ENCODE results near the gene SH3PXD2A. TPM values are rescaled to one million over a fixed set of nuclear protein-coding genes. Genes with fewer than 3 reads are reported as not detected.

The SH3PXD2A gene
- total and polyA plus RNA-seq, 10 donors: 2.6 to 50.0 (median 35.2) TPM

GRCh38 chr10:103835096-103836050 lies 20.0 kb downstream of the SH3PXD2A start:
- no peaks in the 10 kb centered on the region for H3K36me3 ChIP-seq
- DNase-seq: peak; percentile 65
- WGBS, 5 donors: 70 to 78% (median 74%) methylated on average over 20 of the region's 20 CpGs

DNA sequence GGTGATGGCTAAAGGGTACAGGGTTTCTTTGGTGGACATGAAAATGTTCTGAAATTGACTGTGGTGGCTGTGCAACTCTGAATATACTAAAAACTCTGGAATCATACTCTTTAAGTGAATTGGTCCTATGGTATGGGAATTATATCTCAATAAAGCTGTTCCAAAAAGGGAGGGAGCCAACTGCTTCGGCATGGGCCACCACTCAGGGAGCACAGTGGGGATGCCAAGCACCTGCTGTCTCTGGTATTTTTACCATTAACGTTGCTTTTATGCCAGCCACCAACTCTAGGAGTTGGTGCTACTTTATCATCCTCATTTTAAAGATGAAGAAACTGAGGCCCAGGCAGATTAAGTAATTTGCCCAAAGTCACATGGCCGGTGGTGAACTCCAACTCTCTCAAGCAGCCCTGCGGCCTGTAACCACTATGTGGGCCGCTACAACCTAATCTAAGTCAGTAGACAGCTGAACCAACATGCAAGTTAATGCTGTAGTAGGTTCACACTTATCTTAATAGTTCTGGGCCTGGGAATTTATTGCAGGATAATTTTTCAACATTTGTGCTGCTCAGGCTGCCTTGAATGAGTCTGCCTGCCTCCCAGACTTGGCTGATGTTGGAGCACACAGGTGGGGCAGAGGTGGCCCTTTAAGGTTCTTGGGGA lies 20.8 kb downstream of the SH3PXD2A start:
- no peaks in the 10 kb centered on the region for H3K36me3 ChIP-seq
- peaks cover 4 to 62% (median 45%) of the 10 kb centered on the region in 6 donors for H3K4me1 ChIP-seq
- no peak overlapping the region for H3K4me3 ChIP-seq
- H3K9me3 ChIP-seq: peaks cover 0 to 14% (median 7%) of the 10 kb centered on the region in 8 donors
- intact Hi-C loops (cut with DNase I; ENCODE audit: low total_unique reads): no loop called here
- peak overlapping the region in 4 of 8 donors; percentile 9 to 63 (median 41) for H3K27ac ChIP-seq
- 68 to 73% (median 72%) methylated on average over 5 of the region's 5 CpGs for WGBS, 5 donors
- DNase-seq: no peak
- no peaks in the 10 kb centered on the region for H3K27me3 ChIP-seq (replicated peaks in 1 of 7)
- TF ChIP-seq POLR2A (IDR thresholded peaks at IDR 0.05): no peak
- TF ChIP-seq, protein P1, sequence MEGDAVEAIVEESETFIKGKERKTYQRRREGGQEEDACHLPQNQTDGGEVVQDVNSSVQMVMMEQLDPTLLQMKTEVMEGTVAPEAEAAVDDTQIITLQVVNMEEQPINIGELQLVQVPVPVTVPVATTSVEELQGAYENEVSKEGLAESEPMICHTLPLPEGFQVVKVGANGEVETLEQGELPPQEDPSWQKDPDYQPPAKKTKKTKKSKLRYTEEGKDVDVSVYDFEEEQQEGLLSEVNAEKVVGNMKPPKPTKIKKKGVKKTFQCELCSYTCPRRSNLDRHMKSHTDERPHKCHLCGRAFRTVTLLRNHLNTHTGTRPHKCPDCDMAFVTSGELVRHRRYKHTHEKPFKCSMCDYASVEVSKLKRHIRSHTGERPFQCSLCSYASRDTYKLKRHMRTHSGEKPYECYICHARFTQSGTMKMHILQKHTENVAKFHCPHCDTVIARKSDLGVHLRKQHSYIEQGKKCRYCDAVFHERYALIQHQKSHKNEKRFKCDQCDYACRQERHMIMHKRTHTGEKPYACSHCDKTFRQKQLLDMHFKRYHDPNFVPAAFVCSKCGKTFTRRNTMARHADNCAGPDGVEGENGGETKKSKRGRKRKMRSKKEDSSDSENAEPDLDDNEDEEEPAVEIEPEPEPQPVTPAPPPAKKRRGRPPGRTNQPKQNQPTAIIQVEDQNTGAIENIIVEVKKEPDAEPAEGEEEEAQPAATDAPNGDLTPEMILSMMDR (IDR thresholded peaks at IDR 0.05 in 8 of 11, conservative IDR thresholded peaks at IDR 0.05 in 3 of 11): no peak
- TF ChIP-seq POLR2AphosphoS5 (IDR thresholded peaks at IDR 0.05): no peak

More at GRCh38 chr10:103835096-103836050, 20.0 kb downstream of the SH3PXD2A start:
- peaks cover 4 to 66% (median 50%) of the 10 kb centered on the region in 6 donors for H3K4me1 ChIP-seq
- H3K4me3 ChIP-seq: no peak overlapping the region
- H3K9me3 ChIP-seq: peaks cover 0 to 14% (median 7%) of the 10 kb centered on the region in 8 donors
- peak overlapping the region in 3 of 8 donors; percentile 24 to 63 (median 58) for H3K27ac ChIP-seq
- TF ChIP-seq, protein P1 (IDR thresholded peaks at IDR 0.05 in 8 of 11, conservative IDR thresholded peaks at IDR 0.05 in 3 of 11): no peak
- peak in 2 of 3 donors; percentile 24 to 44 for TF ChIP-seq POLR2AphosphoS5 (IDR thresholded peaks at IDR 0.05)
- no peak for TF ChIP-seq POLR2A (IDR thresholded peaks at IDR 0.05)
- intact Hi-C loops (cut with DNase I; ENCODE audit: low total_unique reads): no loop called here
- no peaks in the 10 kb centered on the region for H3K27me3 ChIP-seq (replicated peaks in 1 of 7)

DNA sequence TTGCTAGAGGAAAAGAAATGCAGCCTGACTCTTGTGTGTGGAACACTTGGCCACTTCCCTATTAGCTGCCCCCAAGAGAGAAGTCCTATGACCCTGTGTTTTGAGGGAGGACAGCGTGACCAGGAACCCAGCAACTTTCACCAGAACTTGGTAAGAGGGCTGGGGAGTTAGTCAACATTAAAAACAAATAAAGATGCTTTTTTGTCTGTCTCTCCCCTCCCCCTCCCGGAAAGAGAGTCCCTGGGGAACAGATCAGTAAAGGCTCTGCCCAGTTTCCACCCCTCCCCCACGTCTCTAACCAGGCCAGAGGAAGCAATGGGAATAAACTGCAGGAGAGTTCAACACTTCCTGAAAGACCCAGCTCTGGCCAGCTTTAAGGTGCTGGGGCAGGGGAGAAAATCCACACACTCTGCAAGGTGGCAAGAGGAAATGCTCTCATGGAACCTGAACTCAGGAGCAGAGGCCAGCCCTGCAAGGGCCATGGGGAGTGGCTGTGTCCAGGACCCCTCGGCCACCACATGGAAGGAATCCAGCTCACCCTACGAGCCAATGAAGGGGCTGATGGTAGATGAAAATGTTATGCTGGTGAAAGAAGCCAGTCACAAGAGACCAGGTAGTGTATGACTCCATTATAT lies 21.5 kb downstream of the SH3PXD2A start:
- peaks cover 0 to 14% (median 7%) of the 10 kb centered on the region in 8 donors for H3K9me3 ChIP-seq
- peak; percentile 59 for DNase-seq
- no peak for TF ChIP-seq POLR2AphosphoS5 (IDR thresholded peaks at IDR 0.05)
- TF ChIP-seq, protein P1 (IDR thresholded peaks at IDR 0.05 in 8 of 11, conservative IDR thresholded peaks at IDR 0.05 in 3 of 11): no peak
- TF ChIP-seq POLR2A (IDR thresholded peaks at IDR 0.05): no peak
- no peaks in the 10 kb centered on the region for H3K27me3 ChIP-seq (replicated peaks in 1 of 7)
- peak overlapping the region in 4 of 8 donors; percentile 9 to 63 (median 34) for H3K27ac ChIP-seq
- no peaks in the 10 kb centered on the region for H3K36me3 ChIP-seq
- intact Hi-C loops (cut with DNase I; ENCODE audit: low total_unique reads): no loop called here
- WGBS, 5 donors: 49 to 59% (median 53%) methylated on average over 5 of the region's 5 CpGs
- no peak overlapping the region for H3K4me3 ChIP-seq
- peaks cover 4 to 57% (median 41%) of the 10 kb centered on the region in 6 donors for H3K4me1 ChIP-seq
